Motor neuron (in vitro differentiated cells): ENCODE measurements around the gene SOCS6. TPM values are rescaled to one million over a fixed set of nuclear protein-coding genes. Genes with fewer than 3 reads are reported as not detected.
"Not testable (repeated sequence)": the region's sequence is repeated elsewhere in the genome, so short reads cannot be mapped to it uniquely, and the experiment has no call there.

Experiments
- ATAC-seq, 8 experiments: fragments of 200-7000 bp; cut with Tn5 transposase; replicated peaks in 6 of 8; 2 replicates each; pipeline ENCODE4 v1.8.0; 2021; ENCODE audit warnings: mild to moderate bottlenecking in 8 of 8, moderate library complexity in 8 of 8
- H3K27ac ChIP-seq, 2 donors: fragments of 250-450 bp; sonication (Bioruptor Pico); 2 replicates each; pipeline ENCODE4 v1.9.0; 2021; ENCODE audit warnings: antibody characterized with exemption in 2 of 2, mild to moderate bottlenecking in 2 of 2, moderate library complexity in 1 of 2
- H3K4me1 ChIP-seq, 2 donors: fragments of 250-450 bp; sonication (Bioruptor Pico); replicated peaks in 1 of 2; 2 replicates each; pipeline ENCODE4 v1.6.1; 2021; ENCODE audit warnings: antibody characterized with exemption in 2 of 2, mild to moderate bottlenecking in 2 of 2, moderate library complexity in 1 of 2
- H3K4me3 ChIP-seq, 5 donors: fragments of 250-450 bp; sonication (Bioruptor Pico); 2 replicates each; pipeline ENCODE4 v1.9.0; 2021; ENCODE audit warnings: antibody characterized with exemption in 5 of 5, mild to moderate bottlenecking in 5 of 5, moderate library complexity in 4 of 5
- WGBS, 10 experiments: fragments of 450-650 bp; shearing (Covaris generic); methylation state at CpG; one replicate each; pipeline ENCODE4 v1.0.0; 2022; 5-methylcytosine and 5-hydroxymethylcytosine counted together
- in situ Hi-C, 9 experiments: fragments of 400-800 bp; cut with MboI; loops; one replicate each; pipeline ENCODE4 v1.15.0; 2021; ENCODE audit warnings: low sequenced_read_pairs in 9 of 9, low pct_unique_long_range_greater_than_20kb in 2 of 9; ENCODE audit not compliant: unreplicated experiment in 9 of 9
- total RNA-seq, 8 experiments: library from RNA; unstranded; fragments of 300-600 nt; gene quantifications; 2 replicates each; pipeline versions ENCODE4 v1.2.3 to v1.2.4, GENCODE V29; 2022

The SOCS6 gene, protein sequence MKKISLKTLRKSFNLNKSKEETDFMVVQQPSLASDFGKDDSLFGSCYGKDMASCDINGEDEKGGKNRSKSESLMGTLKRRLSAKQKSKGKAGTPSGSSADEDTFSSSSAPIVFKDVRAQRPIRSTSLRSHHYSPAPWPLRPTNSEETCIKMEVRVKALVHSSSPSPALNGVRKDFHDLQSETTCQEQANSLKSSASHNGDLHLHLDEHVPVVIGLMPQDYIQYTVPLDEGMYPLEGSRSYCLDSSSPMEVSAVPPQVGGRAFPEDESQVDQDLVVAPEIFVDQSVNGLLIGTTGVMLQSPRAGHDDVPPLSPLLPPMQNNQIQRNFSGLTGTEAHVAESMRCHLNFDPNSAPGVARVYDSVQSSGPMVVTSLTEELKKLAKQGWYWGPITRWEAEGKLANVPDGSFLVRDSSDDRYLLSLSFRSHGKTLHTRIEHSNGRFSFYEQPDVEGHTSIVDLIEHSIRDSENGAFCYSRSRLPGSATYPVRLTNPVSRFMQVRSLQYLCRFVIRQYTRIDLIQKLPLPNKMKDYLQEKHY
- 10 to 100 TPM in 7 of 8 experiments, 1 to 10 TPM in 1; 9.1 to 19.7 (median 13.3) TPM for total RNA-seq

GRCh38 chr18:70288851-70289328 lies at the start of gene SOCS6:
Gene SOCS6, plus strand, starts transcription at chr18:70289045. Its CDS starts 35,624 bp downstream, at chr18:70324669.
- in situ Hi-C loops: loop anchor here in 1 of 9 experiments (10.0 kb wide), 1 partner anchor 146 kb away; no protein-coding TSS in a partner anchor
- Histone ChIP-seq H3K27ac (peak within 1 kb of the TSS; percentile 78 to 93), H3K4me1 (peaks cover 9 to 11% of the 10 kb centered on the region in 2 donors), H3K4me3 (peak within 1 kb of the TSS; percentile 81 to 96 (median 95))
- no CpG with 5 or more reads among the region's 77 CpGs for WGBS, 10 experiments
- ATAC-seq: peak; percentile 67 to 84 (median 72)

- WGBS, 10 experiments: 25 to 88% (median 71%) methylated on average over 2 to 12 of the region's 13 CpGs
- in situ Hi-C loops: no loop called here
- Histone ChIP-seq H3K4me3 (no peak overlapping the region), H3K27ac (no peak overlapping the region), H3K4me1 (no peaks in the 10 kb centered on the region)
- ATAC-seq: peak in 4 of 8 experiments; percentile 24 to 85 (median 60)
These were observed 45.5 kb upstream of the SOCS6 start for GRCh38 chr18:70243131-70243929.

DNA sequence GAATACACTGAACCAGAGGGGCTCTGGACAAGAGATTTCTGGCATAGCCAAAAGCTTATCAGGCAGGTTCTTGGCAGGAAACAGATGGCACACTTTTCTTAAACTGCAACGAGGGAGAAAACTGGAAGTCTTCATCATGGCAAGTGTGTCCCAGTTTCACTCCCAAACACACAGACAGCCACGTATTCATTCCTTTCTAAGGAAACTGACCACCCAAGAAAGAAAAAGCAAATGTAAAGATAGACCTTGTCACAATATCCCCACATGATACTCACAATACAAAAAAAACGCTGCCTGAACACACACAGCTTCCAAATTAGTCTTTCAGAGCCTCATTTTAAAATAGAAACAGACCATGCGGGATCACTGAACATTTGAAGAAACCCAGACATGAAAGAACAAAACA lies 42.8 kb upstream of the SOCS6 start:
- WGBS, 10 experiments: 21 to 92% (median 48%) methylated on average over 1 to 4 of the region's 4 CpGs
- in situ Hi-C loops: no loop called here
- no peak overlapping the region for H3K4me3 ChIP-seq
- H3K27ac ChIP-seq: no peak overlapping the region
- ATAC-seq: no peak
- no peaks in the 10 kb centered on the region for H3K4me1 ChIP-seq

GRCh38 chr18:70249118-70249517 lies 39.7 kb upstream of the SOCS6 start:
- H3K4me1 ChIP-seq: peaks cover 0 to 7% of the 10 kb centered on the region in 2 donors
- in situ Hi-C loops: no loop called here
- peak in 2 of 8 experiments; percentile 74 to 75 for ATAC-seq
- H3K4me3 ChIP-seq: no peak overlapping the region
- H3K27ac ChIP-seq: no peak overlapping the region
- WGBS, 10 experiments: 55 to 100% (median 93%) methylated on average over 1 to 5 of the region's 5 CpGs; no CpG with 5 or more reads in 2 of the 10 experiments

GRCh38 chr18:70249861-70250260 lies 39.0 kb upstream of the SOCS6 start:
- in situ Hi-C loops, H3K27ac ChIP-seq, H3K4me3 ChIP-seq, H3K4me1 ChIP-seq, ATAC-seq: not testable (repeated sequence)
- 58 to 97% (median 93%) methylated on average over 2 to 15 of the region's 18 CpGs; no CpG with 5 or more reads in 2 of the 10 experiments for WGBS, 10 experiments

DNA sequence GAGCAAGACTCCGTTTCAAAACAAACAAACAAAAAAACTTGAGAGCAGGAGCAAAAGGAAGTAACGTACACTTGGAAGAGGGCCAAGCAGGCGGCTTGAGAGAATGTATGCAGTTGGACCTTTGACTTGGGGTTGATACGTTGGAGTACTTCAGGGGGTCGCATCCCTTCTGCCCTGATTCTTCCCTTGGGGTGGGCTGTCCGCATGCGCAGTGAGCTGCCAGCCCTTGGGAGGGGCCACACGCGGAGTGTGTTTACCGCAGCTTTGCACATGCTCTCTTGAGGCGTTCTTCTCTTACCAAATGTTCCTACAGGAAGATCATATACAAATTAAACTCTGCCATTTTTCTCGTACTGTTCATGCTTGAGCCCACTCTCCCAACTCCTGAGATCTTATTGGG lies 38.1 kb upstream of the SOCS6 start:
- ATAC-seq: no peak
- H3K4me3 ChIP-seq: no peak overlapping the region
- peaks cover 0 to 7% of the 10 kb centered on the region in 2 donors for H3K4me1 ChIP-seq
- in situ Hi-C loops: no loop called here
- WGBS, 10 experiments: 30 to 100% (median 92%) methylated on average over 2 to 7 of the region's 12 CpGs; no CpG with 5 or more reads in 3 of the 10 experiments
- no peak overlapping the region for H3K27ac ChIP-seq

DNA sequence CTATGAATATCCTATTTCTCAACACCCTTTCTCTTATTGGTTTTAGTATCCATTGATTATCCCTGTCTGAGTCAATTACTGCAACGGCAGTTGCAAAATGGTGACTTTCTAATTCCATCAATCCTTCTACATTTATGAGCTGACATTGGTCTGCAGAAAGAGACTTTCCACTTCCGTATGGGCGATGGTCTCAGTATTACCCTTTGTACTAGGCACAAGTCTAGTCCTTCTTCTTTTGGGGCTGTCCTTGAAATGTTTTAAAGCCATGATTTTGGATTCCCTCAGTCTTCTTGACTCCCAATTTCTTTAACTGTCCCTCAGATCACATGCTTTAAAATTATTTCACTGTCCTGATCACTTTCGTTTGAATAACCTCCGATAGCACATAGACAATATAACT lies 32.7 kb upstream of the SOCS6 start:
- in situ Hi-C loops: no loop called here
- no peak overlapping the region for H3K27ac ChIP-seq
- H3K4me3 ChIP-seq: no peak overlapping the region
- 42 to 92% (median 76%) methylated on average over 2 to 5 of the region's 5 CpGs for WGBS, 10 experiments
- ATAC-seq: no peak
- H3K4me1 ChIP-seq: peaks cover 2 to 22% of the 10 kb centered on the region in 2 donors

DNA sequence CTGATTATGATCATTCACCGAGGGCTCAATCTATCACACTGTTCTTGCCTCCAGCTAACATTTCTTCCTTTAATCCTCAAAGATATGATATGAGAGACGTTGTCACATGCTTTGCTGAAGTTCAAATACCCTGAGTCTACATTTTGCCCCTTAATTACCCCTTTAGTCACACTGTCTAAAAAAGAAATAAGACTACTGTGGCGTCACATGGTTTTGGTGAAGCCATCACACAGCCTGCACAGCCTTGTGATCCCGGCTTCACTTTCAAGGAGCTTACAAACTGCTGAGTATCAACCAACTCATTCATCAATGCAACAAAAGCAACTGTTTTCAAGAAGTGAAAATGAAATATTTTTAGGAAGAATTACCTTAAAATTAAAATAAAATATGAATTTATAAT lies 31.9 kb upstream of the SOCS6 start:
- WGBS, 10 experiments: 0 to 88% (median 63%) methylated on average over 1 to 4 of the region's 4 CpGs; no CpG with 5 or more reads in 1 of the 10 experiments
- no peak for ATAC-seq

GRCh38 chr18:70258243-70258642 lies 30.6 kb upstream of the SOCS6 start:
- in situ Hi-C loops: no loop called here
- no peak overlapping the region for H3K27ac ChIP-seq
- no peak overlapping the region for H3K4me3 ChIP-seq
- peaks cover 2 to 15% of the 10 kb centered on the region in 2 donors for H3K4me1 ChIP-seq
- no peak for ATAC-seq

More for the DNA sequence above, 31.9 kb upstream of the SOCS6 start:
- Histone ChIP-seq H3K27ac (no peak overlapping the region), H3K4me3 (no peak overlapping the region), H3K4me1 (peaks cover 2 to 22% of the 10 kb centered on the region in 2 donors)
- in situ Hi-C loops: no loop called here

- 66 to 95% (median 80%) methylated on average over 1 to 5 of the region's 6 CpGs; no CpG with 5 or more reads in 3 of the 10 experiments for WGBS, 10 experiments
- H3K4me3 ChIP-seq: no peak overlapping the region
- H3K4me1 ChIP-seq: peaks cover 2 to 15% of the 10 kb centered on the region in 2 donors
- in situ Hi-C loops: no loop called here
- no peak overlapping the region for H3K27ac ChIP-seq
- ATAC-seq: no peak
These were observed 28.2 kb upstream of the SOCS6 start for GRCh38 chr18:70260683-70261082.

GRCh38 chr18:70261141-70261788 lies 27.6 kb upstream of the SOCS6 start:
- no peak for ATAC-seq
- Histone ChIP-seq H3K4me3 (no peak overlapping the region), H3K4me1 (peaks cover 1 to 11% of the 10 kb centered on the region in 2 donors), H3K27ac (no peak overlapping the region)
- WGBS, 10 experiments: 60 to 93% (median 79%) methylated on average over 1 to 8 of the region's 9 CpGs; no CpG with 5 or more reads in 1 of the 10 experiments
- in situ Hi-C loops: no loop called here

- Histone ChIP-seq H3K4me3 (no peak overlapping the region), H3K4me1 (no peaks in the 10 kb centered on the region), H3K27ac (no peak overlapping the region)
- WGBS, 10 experiments: 40 to 90% (median 63%) methylated on average over 1 to 3 of the region's 3 CpGs; no CpG with 5 or more reads in 2 of the 10 experiments
- in situ Hi-C loops: no loop called here
- ATAC-seq: no peak
These were observed 25.5 kb upstream of the SOCS6 start for GRCh38 chr18:70263336-70263735.
